Measurements from ENCODE around the gene RANBP9. TPM values are rescaled to one million over a fixed set of nuclear protein-coding genes. Genes with fewer than 3 reads are reported as not detected.
A peak's percentile ranks its signal among the peaks of the same experiment; 100 is the strongest.

The RANBP9 gene
- total and polyA plus RNA-seq, 9 of the 15 experiments (the other 6 are each of a cell fraction or from before 2014, with no cell fraction given) = 27.5 to 130 (median 61.5) TPM

DNA sequence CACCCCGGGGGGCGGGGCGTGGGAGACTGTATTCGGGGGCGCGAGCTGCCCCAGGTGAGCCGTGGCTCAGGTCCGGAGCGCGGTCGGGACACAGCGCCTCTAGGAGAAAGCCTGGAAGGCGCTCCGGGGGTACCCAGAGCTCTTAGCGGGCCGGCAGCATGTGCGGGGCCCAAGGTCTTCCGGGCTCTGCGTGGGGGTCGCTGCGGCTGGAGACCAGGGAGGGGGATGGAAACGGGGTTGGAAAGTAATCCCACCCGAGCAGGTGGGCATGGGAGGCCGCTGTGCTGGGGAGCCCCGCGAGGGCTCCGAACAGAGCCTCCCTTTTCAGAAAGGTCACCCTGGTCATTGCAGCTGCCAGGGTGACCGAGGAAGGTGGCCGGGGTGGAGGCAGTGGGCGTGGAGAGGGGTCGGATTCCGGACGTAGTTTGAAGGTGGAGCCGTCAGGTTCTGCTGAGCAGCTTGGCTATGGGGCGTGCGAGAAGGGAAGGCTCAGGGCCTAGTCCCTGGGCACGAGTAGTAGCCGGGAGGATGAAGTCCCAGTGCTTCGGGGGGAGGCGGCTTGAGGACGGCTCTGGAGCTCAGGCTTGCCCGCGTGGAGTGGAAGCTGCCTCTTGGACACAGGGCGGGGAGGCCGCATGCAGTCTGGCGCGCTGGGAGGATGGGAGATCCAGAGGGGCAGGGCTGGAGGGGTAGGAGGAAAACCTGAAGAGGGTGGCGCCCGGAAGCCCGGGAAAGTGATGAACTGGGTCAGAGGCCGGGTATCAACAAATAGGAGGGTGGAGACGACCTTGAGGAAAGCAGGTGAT lies 136.9 kb downstream of the RANBP9 start, which contains the start of gene SIRT5 (continued):
- TF ChIP-seq, protein P1, sequence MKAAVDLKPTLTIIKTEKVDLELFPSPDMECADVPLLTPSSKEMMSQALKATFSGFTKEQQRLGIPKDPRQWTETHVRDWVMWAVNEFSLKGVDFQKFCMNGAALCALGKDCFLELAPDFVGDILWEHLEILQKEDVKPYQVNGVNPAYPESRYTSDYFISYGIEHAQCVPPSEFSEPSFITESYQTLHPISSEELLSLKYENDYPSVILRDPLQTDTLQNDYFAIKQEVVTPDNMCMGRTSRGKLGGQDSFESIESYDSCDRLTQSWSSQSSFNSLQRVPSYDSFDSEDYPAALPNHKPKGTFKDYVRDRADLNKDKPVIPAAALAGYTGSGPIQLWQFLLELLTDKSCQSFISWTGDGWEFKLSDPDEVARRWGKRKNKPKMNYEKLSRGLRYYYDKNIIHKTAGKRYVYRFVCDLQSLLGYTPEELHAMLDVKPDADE (conservative IDR thresholded peaks at IDR 0.05; ENCODE audit: control insufficient read depth, low read depth, low read length) = 0 out of 2 replicates have a peak, but pooled peaks have one; percentile 78
- TF ChIP-seq C11orf30 (IDR thresholded peaks at IDR 0.05; ENCODE audit: low read depth) (no peak), ZNF778 (CRISPR knock-in tag; IDR thresholded peaks at IDR 0.05) (no peak), NFE2L1 (tag; IDR thresholded peaks at IDR 0.05; ENCODE audit: borderline replicate concordance, low read depth) (no peak), KAT2B (IDR thresholded peaks at IDR 0.05; ENCODE audit: low read depth, low read length) (no peak), KLF13 (tag; IDR thresholded peaks at IDR 0.05; ENCODE audit: borderline replicate concordance, low read depth) (no peak; the same call in 1 of the 2 replicates), SOX6 (IDR thresholded peaks at IDR 0.05) (peak; percentile 27; the same call in 1 of the 2 replicates), ZNF232 (CRISPR knock-in tag; IDR thresholded peaks at IDR 0.05) (no peak), SIN3A (IDR thresholded peaks at IDR 0.05; ENCODE audit: borderline replicate concordance in 2 of 2, control insufficient read depth in 1 of 2, low read depth in 2 of 2, low read length in 2 of 2) (peak; percentile 41 to 67; a peak in 1 of 4 replicates), ESRRA (IDR thresholded peaks at IDR 0.05; ENCODE audit: borderline replicate concordance, low read depth) (peak; percentile 96), BCL6 (CRISPR knock-in tag; IDR thresholded peaks at IDR 0.05) (no peak)
- TF ChIP-seq, protein P2, sequence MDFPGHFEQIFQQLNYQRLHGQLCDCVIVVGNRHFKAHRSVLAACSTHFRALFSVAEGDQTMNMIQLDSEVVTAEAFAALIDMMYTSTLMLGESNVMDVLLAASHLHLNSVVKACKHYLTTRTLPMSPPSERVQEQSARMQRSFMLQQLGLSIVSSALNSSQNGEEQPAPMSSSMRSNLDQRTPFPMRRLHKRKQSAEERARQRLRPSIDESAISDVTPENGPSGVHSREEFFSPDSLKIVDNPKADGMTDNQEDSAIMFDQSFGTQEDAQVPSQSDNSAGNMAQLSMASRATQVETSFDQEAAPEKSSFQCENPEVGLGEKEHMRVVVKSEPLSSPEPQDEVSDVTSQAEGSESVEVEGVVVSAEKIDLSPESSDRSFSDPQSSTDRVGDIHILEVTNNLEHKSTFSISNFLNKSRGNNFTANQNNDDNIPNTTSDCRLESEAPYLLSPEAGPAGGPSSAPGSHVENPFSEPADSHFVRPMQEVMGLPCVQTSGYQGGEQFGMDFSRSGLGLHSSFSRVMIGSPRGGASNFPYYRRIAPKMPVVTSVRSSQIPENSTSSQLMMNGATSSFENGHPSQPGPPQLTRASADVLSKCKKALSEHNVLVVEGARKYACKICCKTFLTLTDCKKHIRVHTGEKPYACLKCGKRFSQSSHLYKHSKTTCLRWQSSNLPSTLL (IDR thresholded peaks at IDR 0.05) = peak; percentile 84
- TF ChIP-seq, protein P3, sequence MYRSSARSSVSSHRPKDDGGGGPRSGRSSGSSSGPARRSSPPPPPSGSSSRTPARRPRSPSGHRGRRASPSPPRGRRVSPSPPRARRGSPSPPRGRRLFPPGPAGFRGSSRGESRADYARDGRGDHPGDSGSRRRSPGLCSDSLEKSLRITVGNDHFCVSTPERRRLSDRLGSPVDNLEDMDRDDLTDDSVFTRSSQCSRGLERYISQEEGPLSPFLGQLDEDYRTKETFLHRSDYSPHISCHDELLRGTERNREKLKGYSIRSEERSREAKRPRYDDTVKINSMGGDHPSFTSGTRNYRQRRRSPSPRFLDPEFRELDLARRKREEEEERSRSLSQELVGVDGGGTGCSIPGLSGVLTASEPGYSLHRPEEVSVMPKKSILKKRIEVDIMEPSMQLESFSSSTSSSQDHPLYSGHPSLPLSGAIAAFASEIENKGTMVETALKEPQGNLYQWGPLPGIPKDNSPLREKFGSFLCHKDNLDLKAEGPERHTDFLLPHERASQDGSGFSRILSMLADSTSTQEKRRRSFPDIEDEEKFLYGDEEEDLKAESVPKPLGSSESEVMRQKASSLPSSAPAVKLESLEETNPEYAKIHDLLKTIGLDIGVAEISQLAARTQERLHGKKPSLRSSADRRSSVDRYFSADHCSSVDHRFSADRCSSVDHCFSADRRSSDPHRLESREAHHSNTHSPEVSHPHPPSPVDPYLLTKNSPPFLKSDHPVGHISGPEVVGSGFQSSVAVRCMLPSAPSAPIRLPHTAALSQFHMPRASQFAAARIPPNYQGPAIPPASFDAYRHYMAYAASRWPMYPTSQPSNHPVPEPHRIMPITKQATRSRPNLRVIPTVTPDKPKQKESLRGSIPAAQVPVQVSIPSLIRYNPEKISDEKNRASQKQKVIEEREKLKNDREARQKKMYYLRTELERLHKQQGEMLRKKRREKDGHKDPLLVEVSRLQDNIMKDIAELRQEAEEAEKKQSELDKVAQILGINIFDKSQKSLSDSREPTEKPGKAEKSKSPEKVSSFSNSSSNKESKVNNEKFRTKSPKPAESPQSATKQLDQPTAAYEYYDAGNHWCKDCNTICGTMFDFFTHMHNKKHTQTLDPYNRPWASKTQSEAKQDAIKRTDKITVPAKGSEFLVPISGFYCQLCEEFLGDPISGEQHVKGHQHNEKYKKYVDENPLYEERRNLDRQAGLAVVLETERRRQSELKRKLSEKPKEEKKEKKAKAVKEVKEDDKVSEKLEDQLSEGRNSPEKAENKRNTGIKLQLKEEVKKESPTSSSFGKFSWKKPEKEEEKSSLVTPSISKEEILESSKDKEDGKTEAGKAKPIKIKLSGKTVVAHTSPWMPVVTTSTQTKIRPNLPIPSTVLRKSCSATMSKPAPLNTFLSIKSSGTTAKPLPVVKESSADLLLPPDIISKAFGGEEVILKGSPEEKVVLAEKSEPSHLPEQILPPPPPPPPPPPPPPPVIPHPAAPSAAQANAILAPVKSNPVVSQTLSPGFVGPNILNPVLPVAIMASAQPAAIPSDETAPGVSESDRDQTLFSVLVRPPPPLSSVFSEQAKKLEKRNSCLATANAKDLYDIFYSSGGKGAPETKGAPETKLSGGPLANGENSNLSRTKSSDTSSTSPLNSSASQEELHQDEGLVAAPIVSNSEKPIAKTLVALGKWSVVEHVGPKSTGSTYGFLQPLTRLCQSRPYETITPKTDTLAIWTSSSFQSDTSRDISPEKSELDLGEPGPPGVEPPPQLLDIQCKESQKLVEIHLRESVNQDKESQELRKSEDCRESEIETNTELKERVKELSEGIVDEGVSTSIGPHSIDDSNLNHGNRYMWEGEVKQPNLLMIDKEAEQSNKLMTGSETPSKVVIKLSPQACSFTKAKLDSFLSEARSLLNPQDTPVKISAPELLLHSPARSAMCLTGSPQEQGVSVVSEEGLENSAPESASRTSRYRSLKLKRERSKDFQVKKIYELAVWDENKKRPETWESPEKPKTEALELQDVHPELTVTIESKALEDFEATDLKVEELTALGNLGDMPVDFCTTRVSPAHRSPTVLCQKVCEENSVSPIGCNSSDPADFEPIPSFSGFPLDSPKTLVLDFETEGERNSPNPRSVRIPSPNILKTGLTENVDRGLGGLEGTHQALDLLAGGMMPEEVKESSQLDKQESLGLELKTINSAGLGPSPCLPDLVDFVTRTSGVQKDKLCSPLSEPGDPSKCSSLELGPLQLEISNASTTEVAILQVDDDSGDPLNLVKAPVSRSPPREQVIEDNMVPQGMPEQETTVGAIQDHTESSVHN (IDR thresholded peaks at IDR 0.05; ENCODE audit: borderline replicate concordance in 1 of 2, low read depth in 1 of 2) = no peak
- TF ChIP-seq, protein P4, sequence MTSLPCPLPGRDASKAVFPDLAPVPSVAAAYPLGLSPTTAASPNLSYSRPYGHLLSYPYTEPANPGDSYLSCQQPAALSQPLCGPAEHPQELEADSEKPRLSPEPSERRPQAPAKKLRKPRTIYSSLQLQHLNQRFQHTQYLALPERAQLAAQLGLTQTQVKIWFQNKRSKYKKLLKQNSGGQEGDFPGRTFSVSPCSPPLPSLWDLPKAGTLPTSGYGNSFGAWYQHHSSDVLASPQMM (CRISPR knock-in tag; IDR thresholded peaks at IDR 0.05) = no peak

Measured in K562 (cell line).